AG04449 (cell line): ENCODE results near the gene SPTA1.
"Not testable (repeated sequence)": the region's sequence is repeated elsewhere in the genome, so short reads cannot be mapped to it uniquely, and the experiment has no call there.

Source experiments
- CTCF ChIA-PET: fragments of 350-600 bp; formaldehyde crosslinking; extraction: SDS; loops from one replicate; lab custom pipeline; 2021; ENCODE audit warnings: antibody characterized with exemption; lab: Yijun Ruan, JAX
- POLR2A ChIA-PET: fragments of 400-600, 350-600 bp; formaldehyde crosslinking; extraction: SDS; loops from one replicate; lab custom pipeline; 2020; ENCODE audit warnings: antibody characterized with exemption, inconsistent platforms; lab: Yijun Ruan, JAX
- DNase-seq: peaks from one replicate; pipeline ENCODE4 v3.0.0-alpha.2; 2010; ENCODE audit warnings: low read depth, low spot score
- H3K4me3 ChIP-seq: 2 replicates; pipeline ENCODE4 v1.5.1; 2011; ENCODE audit warnings: low read depth, mild to moderate bottlenecking, control low read depth, low read length
- CTCF ChIP-seq: IDR thresholded peaks from one replicate; pipeline ENCODE4 v1.5.1; 2011; ENCODE audit warnings: mild to moderate bottlenecking, moderate library complexity, low read length, control low read depth, inconsistent platforms; ENCODE audit not compliant: insufficient read depth; ENCODE audit errors: missing control alignments

Gene SPTA1

DNA sequence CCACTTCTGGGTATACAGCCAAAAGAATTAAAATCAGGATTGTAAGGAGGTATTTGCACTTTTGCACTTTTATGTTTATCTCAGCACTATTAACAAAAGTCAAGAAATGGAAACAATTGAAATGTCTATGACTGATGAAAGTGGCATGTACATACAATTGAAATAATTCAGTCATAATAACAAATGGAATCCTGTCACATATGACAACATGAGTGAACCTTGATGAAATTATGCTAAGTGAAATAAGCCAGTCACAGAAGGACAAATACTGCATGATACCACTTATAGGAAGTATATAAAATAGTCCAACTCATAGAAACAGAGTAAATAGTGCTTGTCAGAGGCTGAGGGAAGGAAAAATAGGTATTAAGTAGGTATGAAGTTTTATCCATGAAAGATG lies 3.4 kb upstream of the SPTA1 start:
- ChIA-PET POLR2A (no interaction called here), CTCF (no interaction called here)
- DNase-seq: no peak
- no peak overlapping the region for H3K4me3 ChIP-seq
- TF ChIP-seq CTCF: no peak

DNA sequence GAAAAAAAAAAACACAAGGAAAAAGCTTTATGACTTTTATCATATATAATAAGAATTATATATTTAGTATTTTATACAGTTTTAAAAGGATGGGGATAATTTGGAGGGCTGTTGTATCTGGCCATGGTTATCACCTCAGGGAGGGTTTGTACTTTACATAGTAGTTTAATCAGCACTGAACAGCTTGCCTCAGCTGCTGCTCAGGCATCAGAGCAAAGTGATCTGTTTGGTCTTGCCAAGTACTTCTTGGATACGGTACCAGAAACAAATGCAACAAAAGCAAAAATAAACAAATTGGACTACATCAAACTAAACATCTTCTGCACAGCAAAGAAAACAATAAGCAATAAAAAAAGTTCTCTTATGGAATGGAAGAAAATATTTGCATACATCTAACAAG lies 2.6 kb upstream of the SPTA1 start:
- POLR2A ChIA-PET: no interaction called here
- no peak for TF ChIP-seq CTCF
- no peak for DNase-seq
- CTCF ChIA-PET: no interaction called here
- no peak overlapping the region for H3K4me3 ChIP-seq

GRCh38 chr1:158688343-158688742 lies 1.8 kb upstream of the SPTA1 start:
- DNase-seq, POLR2A ChIA-PET, H3K4me3 ChIP-seq, CTCF ChIA-PET: not testable (repeated sequence)

DNA sequence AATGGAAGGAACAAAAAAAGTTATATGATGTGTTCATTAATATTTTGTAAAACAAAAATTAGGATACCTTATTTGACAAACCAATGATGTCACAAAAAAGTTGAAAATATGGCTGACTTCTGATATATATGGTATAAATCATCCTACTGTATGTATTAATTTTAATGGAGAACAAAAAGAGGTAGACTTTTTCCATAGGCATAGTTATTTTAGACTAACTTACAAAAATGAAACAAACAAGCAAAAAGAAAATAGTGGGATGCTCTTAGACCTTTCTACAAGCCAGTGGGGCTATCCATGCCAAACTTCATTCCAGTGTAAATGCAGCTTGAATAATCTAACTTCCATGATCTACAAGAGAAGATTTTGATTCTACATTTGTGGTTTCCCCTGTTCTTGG lies 522 bp upstream of the SPTA1 start:
- no peak overlapping the region for H3K4me3 ChIP-seq
- POLR2A ChIA-PET: no interaction called here
- DNase-seq: no peak
- TF ChIP-seq CTCF: no peak
- CTCF ChIA-PET: no interaction called here

GRCh38 chr1:158685085-158685484 lies 1.4 kb downstream of the SPTA1 start:
- no peak overlapping the region for H3K4me3 ChIP-seq
- ChIA-PET CTCF (no interaction called here), POLR2A (no interaction called here)
- no peak for DNase-seq
- TF ChIP-seq CTCF: no peak

DNA sequence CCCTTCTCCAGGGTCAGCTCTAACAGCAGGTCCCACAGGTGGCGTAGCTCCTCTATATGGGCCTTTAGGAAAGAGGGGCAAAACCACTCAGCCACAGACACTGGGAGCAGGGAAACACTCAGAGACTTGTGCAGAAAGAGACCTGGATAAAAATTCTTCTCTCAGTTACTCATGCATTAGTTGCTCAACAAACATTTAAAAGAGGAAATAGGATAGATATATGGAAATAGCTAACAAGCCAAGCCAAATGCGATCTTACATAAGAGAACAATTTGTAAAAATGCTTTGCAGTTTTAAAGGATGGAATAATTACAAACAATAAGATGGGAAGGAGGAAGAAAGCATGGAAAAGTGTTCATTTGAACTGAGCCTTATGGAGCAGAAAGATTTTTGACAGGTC lies 4.9 kb downstream of the SPTA1 start:
- TF ChIP-seq CTCF: no peak
- POLR2A ChIA-PET: no interaction called here
- H3K4me3 ChIP-seq: no peak overlapping the region
- no peak for DNase-seq
- CTCF ChIA-PET: no interaction called here

DNA sequence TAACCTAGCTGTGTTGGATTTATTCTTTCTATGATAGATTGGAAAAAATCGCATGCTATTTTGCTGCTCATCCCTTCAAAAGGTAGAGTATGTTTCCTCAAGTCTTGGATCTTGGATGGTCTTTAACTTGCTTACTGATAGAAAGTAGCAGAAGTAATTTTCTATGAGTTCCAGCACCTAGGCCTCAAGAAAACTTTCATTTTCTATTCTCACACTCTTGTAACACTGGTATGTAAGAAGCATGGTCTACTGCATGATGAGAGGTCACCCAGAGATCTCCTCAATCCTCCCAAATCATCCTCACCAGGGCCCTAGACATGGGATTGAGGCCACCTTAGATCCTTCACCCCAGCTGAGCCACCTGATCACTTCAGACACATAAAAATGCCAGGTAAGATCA lies 7.2 kb downstream of the SPTA1 start:
- no peak for DNase-seq
- no peak for TF ChIP-seq CTCF
- H3K4me3 ChIP-seq: no peak overlapping the region
- CTCF ChIA-PET: no interaction called here
- POLR2A ChIA-PET: no interaction called here
